ENCODE results near the gene CAMKK1.
A peak's percentile ranks its signal among the peaks of the same experiment; 100 is the strongest.
"Not testable (repeated sequence)": the region's sequence is repeated elsewhere in the genome, so short reads cannot be mapped to it uniquely, and the experiment has no call there.

CAMKK1 gene

GRCh38 chr17:3851461-3852100 is 41.3 kb downstream of the CAMKK1 start:
- no peak overlapping the region for H3K27ac ChIP-seq
- no peak for DNase-seq (ENCODE audit: low read depth, low spot score)

GRCh38 chr17:3848229-3848835 is 44.5 kb downstream of the CAMKK1 start:
- no peak for DNase-seq (ENCODE audit: low read depth, low spot score)
- H3K27ac ChIP-seq: no peak overlapping the region

- H3K27ac ChIP-seq: no peak overlapping the region
- no peak for DNase-seq (ENCODE audit: low read depth, low spot score)
Measured at GRCh38 chr17:3847165-3847670, 45.6 kb downstream of the CAMKK1 start.

- no peak overlapping the region for H3K27ac ChIP-seq
- DNase-seq (ENCODE audit: low read depth, low spot score): no peak
Measured at GRCh38 chr17:3846437-3847164, 46.3 kb downstream of the CAMKK1 start.

GRCh38 chr17:3845621-3846436 is 47.0 kb downstream of the CAMKK1 start, which contains the start of gene NCBP3:
TSS of gene NCBP3 (minus strand) at chr17:3846246. CDS start at chr17:3846223, 23 bp downstream.
- H3K27ac ChIP-seq: peak within 1 kb of the TSS; percentile 60
- DNase-seq (ENCODE audit: low read depth, low spot score): peak; percentile 59

GRCh38 chr17:3845291-3845620 is 47.6 kb downstream of the CAMKK1 start:
- H3K27ac ChIP-seq: peak overlapping the region; percentile 60
- no peak for DNase-seq (ENCODE audit: low read depth, low spot score)

- not testable (repeated sequence) for H3K27ac ChIP-seq; DNase-seq (ENCODE audit: low read depth, low spot score)
Measured at GRCh38 chr17:3844556-3844955, 48.3 kb downstream of the CAMKK1 start.

- H3K27ac ChIP-seq: no peak overlapping the region
- DNase-seq (ENCODE audit: low read depth, low spot score): no peak
Measured at GRCh38 chr17:3843935-3844516, 48.8 kb downstream of the CAMKK1 start.

- no peak overlapping the region for H3K27ac ChIP-seq
- no peak for DNase-seq (ENCODE audit: low read depth, low spot score)
Measured at GRCh38 chr17:3838206-3838605, 54.6 kb downstream of the CAMKK1 start.

GRCh38 chr17:3836551-3836950 is 56.3 kb downstream of the CAMKK1 start:
- no peak for DNase-seq (ENCODE audit: low read depth, low spot score)
- H3K27ac ChIP-seq: no peak overlapping the region

- no peak for DNase-seq (ENCODE audit: low read depth, low spot score)
Measured at GRCh38 chr17:3835410-3836229, 57.2 kb downstream of the CAMKK1 start.

GRCh38 chr17:3834811-3835210 is 58.0 kb downstream of the CAMKK1 start:
- DNase-seq (ENCODE audit: low read depth, low spot score): no peak
- H3K27ac ChIP-seq: no peak overlapping the region

More at GRCh38 chr17:3835410-3836229, 57.2 kb downstream of the CAMKK1 start:
- no peak overlapping the region for H3K27ac ChIP-seq

- no peak for DNase-seq (ENCODE audit: low read depth, low spot score)
- H3K27ac ChIP-seq: no peak overlapping the region
Measured at GRCh38 chr17:3828852-3829232, 64.0 kb downstream of the CAMKK1 start.

GRCh38 chr17:3828151-3828851 is 64.6 kb downstream of the CAMKK1 start:
- no peak overlapping the region for H3K27ac ChIP-seq
- no peak for DNase-seq (ENCODE audit: low read depth, low spot score)

- no peak for DNase-seq (ENCODE audit: low read depth, low spot score)
- no peak overlapping the region for H3K27ac ChIP-seq
Measured at GRCh38 chr17:3827124-3827773, 65.6 kb downstream of the CAMKK1 start.

GRCh38 chr17:3826191-3826590 is 66.7 kb downstream of the CAMKK1 start:
- H3K27ac ChIP-seq: no peak overlapping the region
- no peak for DNase-seq (ENCODE audit: low read depth, low spot score)

- no peak for DNase-seq (ENCODE audit: low read depth, low spot score)
Measured at GRCh38 chr17:3821101-3821500, 71.8 kb downstream of the CAMKK1 start.

GRCh38 chr17:3818786-3819185 is 74.1 kb downstream of the CAMKK1 start:
- H3K27ac ChIP-seq: no peak overlapping the region
- no peak for DNase-seq (ENCODE audit: low read depth, low spot score)

More at GRCh38 chr17:3821101-3821500, 71.8 kb downstream of the CAMKK1 start:
- no peak overlapping the region for H3K27ac ChIP-seq
